Lung (tissue), 12 donors: ENCODE data around the gene FGFR3. TPM values are rescaled to one million over a fixed set of nuclear protein-coding genes. Genes with fewer than 3 reads are reported as not detected.

Experiments used
- ATAC-seq: fragments of 200-7000 bp; cut with Tn5 transposase; one replicate; pipeline ENCODE4 v1.9.1; 2020; ENCODE audit warnings: moderate number of reproducible peaks; ENCODE audit not compliant: insufficient read depth, low FRiP score
- DNase-seq, 3 donors: peaks; one replicate each; pipeline ENCODE4 v3.0.0-alpha.2; 2013 to 2017
- H3K27ac ChIP-seq, 2 donors: one replicate each; pipeline ENCODE4 v1.5.1; 2013; ENCODE audit warnings: mild to moderate bottlenecking in 2 of 2, moderate library complexity in 2 of 2, control low read depth in 1 of 2, inconsistent platforms in 1 of 2, low read depth in 1 of 2, low read length in 1 of 2
- H3K27me3 ChIP-seq, 3 donors: one replicate each; pipeline ENCODE4 v1.5.1; 2013; ENCODE audit warnings: low read length in 2 of 3; ENCODE audit not compliant: control insufficient read depth in 3 of 3, insufficient read depth in 3 of 3
- H3K36me3 ChIP-seq, 4 donors: one replicate each; pipeline ENCODE4 v1.5.1; 2013; ENCODE audit warnings: low read length in 4 of 4, mild to moderate bottlenecking in 1 of 4, moderate library complexity in 1 of 4; ENCODE audit not compliant: control insufficient read depth in 4 of 4, insufficient read depth in 4 of 4
- H3K4me1 ChIP-seq, 5 donors: one replicate each; pipeline ENCODE4 v1.5.1; 2013; ENCODE audit warnings: low read length in 5 of 5, mild to moderate bottlenecking in 2 of 5, moderate library complexity in 1 of 5; ENCODE audit not compliant: control insufficient read depth in 5 of 5, insufficient read depth in 5 of 5
- H3K4me3 ChIP-seq: one replicate; pipeline ENCODE4 v1.5.1; 2013; ENCODE audit warnings: mild to moderate bottlenecking, control low read depth, moderate library complexity
- H3K9ac ChIP-seq, 2 donors: one replicate each; pipeline ENCODE4 v1.5.1; 2013; ENCODE audit warnings: low read length in 2 of 2, control low read depth in 1 of 2; ENCODE audit not compliant: insufficient read depth in 1 of 2
- H3K9me3 ChIP-seq, 4 donors: one replicate each; pipeline ENCODE4 v1.5.1; 2013; ENCODE audit warnings: low read length in 3 of 4, mild to moderate bottlenecking in 1 of 4, moderate library complexity in 1 of 4; ENCODE audit not compliant: control insufficient read depth in 4 of 4, insufficient read depth in 3 of 4
- CTCF ChIP-seq: IDR thresholded peaks from 2 replicates; pipeline ENCODE4 v1.5.1; 2012; ENCODE audit warnings: mild to moderate bottlenecking; ENCODE audit errors: control extremely low read depth, extremely low read depth
- WGBS, 2 donors: extraction: QIAGEN DNeasy Blood & Tissue Kit; methylation state at CpG; one replicate each; pipeline ENCODE4 v1.1.7; 2013; 5-methylcytosine and 5-hydroxymethylcytosine counted together
- polyA plus RNA-seq, 2 donors: library from polyadenylated mRNA; stranded (reverse); fragments of 200-250 nt; gene quantifications; one replicate each; pipeline ENCODE4 v1.2.1, GENCODE V29; 2013
- total RNA-seq, 2 donors: library from RNA; depleted of rRNA in 1 of 2; stranded (reverse); fragments of >200 nt in 1 of 2; gene quantifications; one replicate each; pipeline ENCODE4 v1.2.1, GENCODE V29; 2014 to 2021
- donor health status: control.
- donor health status: control.
- donor health status: Bipolar disorder and iron deficiency.
- donor health status: healthy.
- donor health status: DM: yes; HTN: yes; CAD: no.

Gene FGFR3
- total and polyA plus RNA-seq, 4 donors, result 8.1 to 99.3 (median 22.4) TPM

- Histone ChIP-seq H3K27me3 (no peaks in the 10 kb centered on the region), H3K9ac (no peak overlapping the region), H3K4me1 (peaks cover 0 to 8% (median 0%) of the 10 kb centered on the region in 5 donors), H3K9me3 (peaks cover 0 to 4% (median 0%) of the 10 kb centered on the region in 4 donors), H3K4me3 (no peak overlapping the region), H3K36me3 (peaks cover 16 to 60% (median 32%) of the 10 kb centered on the region in 4 donors), H3K27ac (no peak overlapping the region)
- WGBS, 2 donors, result 87 to 92% methylated on average over 7 of the region's 7 CpGs
- no peak for ATAC-seq
- no peak for DNase-seq
- no peak for TF ChIP-seq CTCF
Measured at GRCh38 chr4:1819816-1820215, 26.7 kb downstream of the FGFR3 start.

GRCh38 chr4:1821679-1822567, 28.8 kb downstream of the FGFR3 start:
- H3K4me3 ChIP-seq, result no peak overlapping the region
- no peak for ATAC-seq
- peaks cover 0 to 8% (median 0%) of the 10 kb centered on the region in 5 donors for H3K4me1 ChIP-seq
- H3K36me3 ChIP-seq, result peaks cover 14 to 62% (median 24%) of the 10 kb centered on the region in 4 donors
- no peak for DNase-seq
- WGBS, 2 donors, result 96 to 98% methylated on average over 18 of the region's 18 CpGs
- no peak overlapping the region for H3K9ac ChIP-seq
- peaks cover 0 to 2% (median 0%) of the 10 kb centered on the region in 4 donors for H3K9me3 ChIP-seq
- TF ChIP-seq CTCF, result no peak
- no peaks in the 10 kb centered on the region for H3K27me3 ChIP-seq
- no peak overlapping the region for H3K27ac ChIP-seq

GRCh38 chr4:1822568-1823544, 29.8 kb downstream of the FGFR3 start:
- no peak for TF ChIP-seq CTCF
- DNase-seq, result no peak
- Histone ChIP-seq H3K4me1 (peaks cover 0 to 8% (median 0%) of the 10 kb centered on the region in 5 donors), H3K4me3 (no peak overlapping the region), H3K9ac (no peak overlapping the region), H3K36me3 (peaks cover 13 to 62% (median 23%) of the 10 kb centered on the region in 4 donors), H3K9me3 (peaks cover 0 to 2% (median 0%) of the 10 kb centered on the region in 4 donors), H3K27me3 (no peaks in the 10 kb centered on the region), H3K27ac (no peak overlapping the region)
- no peak for ATAC-seq
- 95 to 96% methylated on average over 37 of the region's 37 CpGs for WGBS, 2 donors
